Activated T-helper 1 cell treated with Interleukin-2 at 50 U/mL for 16 hours (primary cell): ENCODE data around the gene G6PD.
"Not testable (repeated sequence)": the region's sequence is repeated elsewhere in the genome, so short reads cannot be mapped to it uniquely, and the experiment has no call there.

ENCODE experiments used
- DNase-seq: peaks from one replicate; pipeline ENCODE4 v3.0.0-alpha.2; 2020; ENCODE audit warnings: low read depth

Gene G6PD

DNA sequence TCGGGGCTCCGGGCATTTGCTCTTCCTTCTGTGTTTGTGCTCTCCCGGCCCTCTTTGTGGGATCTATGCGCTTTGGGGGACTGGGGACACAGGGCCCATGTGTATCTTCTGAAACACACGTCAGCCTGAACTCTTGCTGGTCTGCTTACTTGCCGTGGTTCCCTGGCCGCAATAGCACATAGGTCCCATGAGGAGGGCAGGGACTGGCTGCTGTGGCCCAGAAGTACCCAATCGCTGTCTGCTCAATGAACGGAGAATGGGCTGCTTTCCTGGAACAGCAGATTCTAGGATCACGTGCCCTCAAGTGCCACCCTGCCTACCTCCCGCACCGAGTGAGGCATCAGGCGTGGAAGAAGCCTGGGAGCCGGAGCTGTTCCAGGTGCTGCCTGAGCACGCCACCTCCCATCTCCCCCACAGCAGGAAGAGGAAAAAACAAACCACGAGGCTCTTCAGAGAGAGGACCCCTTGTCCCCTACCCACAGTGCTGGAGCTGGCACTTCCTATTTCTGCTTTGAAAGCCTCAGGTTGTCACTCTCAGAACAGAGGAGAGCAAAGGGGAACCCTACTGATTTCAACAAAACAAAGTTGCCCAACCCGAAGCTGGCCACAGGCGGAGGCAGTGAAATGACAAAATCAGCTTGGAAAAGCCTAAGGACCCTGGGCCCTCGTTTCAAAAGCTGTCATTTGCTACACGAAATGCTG lies 3.8 kb downstream of the G6PD start:
- DNase-seq = no peak

DNA sequence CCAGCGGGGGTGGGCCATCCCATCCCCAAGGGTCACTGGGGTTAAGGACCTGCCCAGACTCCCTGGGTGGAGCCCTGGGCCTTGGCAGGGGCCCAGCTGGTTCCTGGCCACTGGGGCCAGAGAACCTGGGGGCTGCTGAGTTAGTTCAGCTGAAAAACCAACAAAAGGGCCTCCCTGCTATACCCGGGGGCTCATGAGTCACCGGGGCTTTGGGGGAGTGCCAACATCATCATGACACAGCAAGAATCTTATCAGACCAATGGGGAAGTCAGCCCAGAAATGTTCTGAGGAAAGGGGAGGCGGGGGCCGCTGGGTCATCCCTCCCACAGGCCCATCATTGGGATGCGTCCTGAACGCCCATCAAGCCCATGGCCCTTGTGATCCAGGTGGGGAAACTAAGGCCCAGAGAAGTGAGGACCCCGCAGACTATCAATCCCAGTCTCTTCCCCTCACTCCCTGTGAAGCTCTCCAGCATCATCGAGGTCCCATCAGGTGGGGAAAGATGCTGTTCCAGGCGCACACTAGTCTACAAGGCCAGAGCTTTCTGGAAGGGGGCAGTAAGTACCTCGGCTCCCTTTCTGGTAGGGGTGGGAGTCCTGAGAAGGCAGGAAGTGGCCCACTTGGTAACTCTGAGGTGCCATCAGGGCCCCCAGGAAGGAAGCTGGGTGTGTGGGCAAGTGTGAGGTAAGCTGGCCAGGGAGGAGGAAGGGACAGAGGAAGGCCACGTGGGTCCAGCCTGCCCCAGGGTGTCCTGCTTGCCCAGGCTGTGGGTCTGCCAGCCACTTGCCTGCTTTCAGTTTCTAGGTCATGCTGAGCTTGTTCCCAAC lies 4.5 kb downstream of the G6PD start:
- no peak for DNase-seq

- no peak for DNase-seq
Measured at GRCh38 chrX:154541589-154541895, 5.1 kb downstream of the G6PD start.

DNA sequence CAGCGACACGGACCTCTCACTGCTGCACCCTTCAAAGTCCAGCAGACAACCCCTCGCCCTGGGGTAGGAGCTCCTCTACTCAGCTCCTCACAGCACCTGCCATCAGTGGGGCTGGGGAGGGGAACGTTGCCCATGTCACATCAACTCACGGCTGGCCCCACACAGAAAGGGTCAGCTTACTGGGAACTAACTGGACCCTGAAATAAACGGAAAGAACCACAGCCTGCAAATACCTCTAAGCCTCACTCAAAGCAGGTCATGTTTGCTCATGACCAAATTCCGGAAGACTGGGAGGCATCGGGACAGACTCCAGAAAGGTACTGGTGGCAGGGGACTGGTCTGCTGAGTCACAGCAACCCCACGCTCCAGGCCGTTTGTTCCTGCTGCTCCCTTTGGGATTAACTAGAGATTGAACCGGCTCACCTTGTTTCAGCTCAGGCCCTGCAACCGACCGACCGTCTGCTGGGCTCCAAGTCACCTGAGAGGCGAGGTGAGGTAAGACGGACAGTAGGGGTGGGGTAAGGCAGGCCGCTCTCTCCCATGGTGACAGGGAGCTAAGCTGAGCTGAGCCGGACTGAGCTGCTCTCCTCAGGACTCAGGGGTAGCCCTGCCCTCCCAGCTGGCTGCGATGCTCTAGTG lies 5.6 kb downstream of the G6PD start:
- DNase-seq = no peak

DNA sequence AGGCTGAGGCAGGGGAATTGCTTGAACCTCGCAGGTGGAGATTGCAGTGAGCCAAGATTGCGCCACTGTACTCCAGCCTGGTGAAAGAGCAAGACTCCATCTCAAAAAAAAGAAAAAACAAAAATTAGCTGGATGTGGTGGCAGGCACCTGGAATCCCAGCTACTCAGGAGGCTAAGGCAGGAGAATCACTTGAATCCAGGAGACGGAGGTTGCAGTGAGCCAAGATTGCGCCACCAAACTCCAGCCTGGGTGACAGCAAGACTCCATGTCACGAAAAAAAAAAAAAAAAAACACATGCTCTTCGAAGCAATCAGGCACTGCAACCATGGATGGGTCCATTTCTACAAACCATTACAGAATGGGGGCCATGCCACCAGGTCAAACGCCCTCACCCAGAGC lies 6.3 kb downstream of the G6PD start:
- DNase-seq = not testable (repeated sequence)

- DNase-seq = no peak
Measured at GRCh38 chrX:154539077-154539476, 7.6 kb downstream of the G6PD start.

DNA sequence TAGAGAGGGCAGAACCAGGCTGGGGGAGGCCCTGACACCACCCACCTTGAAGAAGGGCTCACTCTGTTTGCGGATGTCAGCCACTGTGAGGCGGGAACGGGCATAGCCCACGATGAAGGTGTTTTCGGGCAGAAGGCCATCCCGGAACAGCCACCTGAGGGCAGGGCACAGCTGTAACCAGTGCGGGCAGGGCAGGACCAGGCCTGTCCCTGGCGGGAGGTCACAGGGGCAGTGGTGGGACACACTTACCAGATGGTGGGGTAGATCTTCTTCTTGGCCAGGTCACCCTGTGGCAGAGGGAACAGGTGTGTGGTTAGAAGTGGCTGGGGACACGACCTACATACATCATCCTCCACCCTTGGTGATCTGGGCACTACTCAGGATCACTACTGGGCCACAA lies 10.8 kb downstream of the G6PD start:
- no peak for DNase-seq

DNA sequence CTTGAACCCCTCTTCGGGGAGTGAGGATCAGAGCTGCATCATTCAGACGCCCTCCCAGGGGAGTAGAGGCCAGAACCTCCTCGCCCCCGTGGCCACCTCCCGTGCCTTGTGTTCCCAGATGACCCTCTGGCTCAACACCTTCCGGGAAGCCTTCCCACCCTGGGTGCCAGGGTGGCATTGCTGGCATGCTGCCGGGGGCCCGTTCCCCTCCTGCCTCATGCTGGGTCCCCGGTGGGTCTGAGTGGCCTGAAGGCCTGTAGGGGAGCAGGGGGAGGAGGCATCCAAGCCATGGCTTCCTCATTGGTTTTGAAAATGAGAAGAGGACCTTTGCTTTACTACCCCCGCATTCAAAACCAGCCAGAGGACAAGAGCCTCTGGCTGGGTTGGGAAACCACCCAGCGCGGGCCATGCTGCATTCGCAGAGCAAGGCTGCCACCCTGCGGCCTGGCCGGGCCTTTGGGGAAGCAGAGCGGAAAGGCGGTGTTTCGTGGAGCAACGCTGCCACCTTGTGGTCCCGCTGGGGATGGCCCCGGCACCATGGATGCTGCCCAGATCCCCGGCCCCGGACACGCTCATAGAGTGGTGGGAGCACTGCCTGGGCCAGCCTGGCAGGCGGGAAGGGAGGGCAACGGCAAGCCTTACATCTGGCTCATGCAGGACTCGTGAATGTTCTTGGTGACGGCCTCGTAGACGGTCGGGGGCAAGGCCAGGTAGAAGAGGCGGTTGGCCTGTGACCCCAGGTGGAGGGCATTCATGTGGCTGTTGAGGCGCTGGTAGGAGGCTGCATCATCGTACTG lies 11.9 kb downstream of the G6PD start:
- peak; percentile 85 for DNase-seq

GRCh38 chrX:154532690-154533089 lies 14.0 kb downstream of the G6PD start:
- no peak for DNase-seq

- DNase-seq = no peak
Measured at GRCh38 chrX:154531626-154532025, 15.0 kb downstream of the G6PD start.

DNA sequence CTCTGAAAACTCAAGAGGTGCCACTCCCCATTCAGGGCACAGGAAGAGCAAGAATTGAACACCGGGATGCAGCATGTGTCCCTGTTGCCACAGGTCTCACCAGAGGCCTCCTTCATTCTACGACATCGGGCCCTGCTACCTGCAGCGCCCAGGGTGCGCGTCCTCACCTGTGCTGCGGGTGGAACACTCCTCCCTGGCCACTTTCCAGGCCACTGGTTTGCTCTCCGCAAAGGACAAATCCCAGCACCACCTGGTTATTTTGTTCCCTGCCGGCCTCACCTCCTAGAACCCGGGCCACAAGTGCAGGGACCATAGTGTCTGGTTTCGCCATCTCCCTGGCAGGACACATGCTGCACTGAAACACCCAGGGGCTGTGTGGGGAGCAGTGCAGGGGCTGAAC lies 16.4 kb downstream of the G6PD start:
- DNase-seq = no peak

DNA sequence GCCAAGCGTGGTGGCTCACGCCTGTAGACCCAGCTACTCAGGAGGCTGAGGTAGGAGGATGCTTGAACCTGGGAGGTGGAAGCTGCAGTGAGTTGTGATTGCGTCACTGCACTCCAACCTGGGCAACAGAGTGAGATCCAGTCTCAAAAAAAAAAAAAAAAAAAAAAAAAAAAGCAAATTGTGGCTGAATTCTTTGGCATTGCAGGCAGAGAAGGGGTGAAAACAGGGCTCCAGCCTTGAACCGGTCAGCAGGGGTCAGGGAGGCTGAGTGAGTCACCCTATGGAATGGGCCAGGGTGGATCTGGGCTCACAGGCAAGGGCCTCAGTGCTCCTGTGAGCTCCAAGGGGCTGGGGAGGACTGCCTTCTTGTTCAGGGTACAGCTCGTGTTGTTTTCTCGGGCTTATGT lies 17.4 kb downstream of the G6PD start:
- DNase-seq = no peak

GRCh38 chrX:154526901-154527675 lies 19.6 kb downstream of the G6PD start:
- peak; percentile 27 for DNase-seq

DNA sequence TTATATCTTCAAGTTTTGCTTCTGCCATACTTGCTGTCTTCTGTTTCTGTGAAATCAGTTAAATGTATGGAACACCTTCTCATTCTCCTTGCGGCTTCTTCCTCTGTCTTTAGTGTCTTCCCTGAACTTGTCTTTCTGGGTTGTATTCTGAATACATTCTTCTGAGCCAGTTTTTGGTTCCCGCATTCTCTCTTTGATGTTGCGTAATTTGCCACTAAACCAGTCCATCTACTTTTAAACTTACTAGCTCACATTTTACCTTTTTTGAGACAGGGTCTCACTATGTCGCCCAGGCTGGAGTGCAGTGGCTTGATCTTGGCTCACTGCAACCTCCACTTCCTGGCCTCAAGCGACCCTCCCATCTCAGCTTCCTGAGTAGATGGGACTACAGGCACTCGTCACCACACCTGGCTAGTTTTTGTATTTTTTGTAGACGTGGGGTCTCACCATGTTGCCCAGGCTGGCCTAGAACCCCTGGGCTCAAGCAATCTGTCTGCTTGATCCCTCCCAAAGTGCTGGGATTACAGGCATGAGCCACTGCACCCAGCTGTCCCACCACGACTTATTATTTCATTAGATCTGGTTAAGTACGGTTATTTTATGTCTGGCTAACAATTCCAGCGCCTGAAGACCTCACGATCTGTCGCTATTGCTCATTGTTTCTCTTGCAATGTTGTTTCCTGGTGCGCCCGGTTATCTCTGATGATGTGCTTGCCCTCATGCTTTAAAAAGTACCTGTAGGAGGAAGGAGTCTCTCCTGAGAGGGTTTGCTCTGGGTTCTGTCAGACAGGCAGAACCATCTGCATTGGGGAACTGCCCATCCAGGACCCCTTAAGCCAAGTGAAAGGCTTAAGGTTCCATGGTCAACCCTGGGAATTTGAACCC lies 20.8 kb downstream of the G6PD start:
- no peak for DNase-seq

- DNase-seq = no peak
Measured at GRCh38 chrX:154519389-154519788, 27.3 kb downstream of the G6PD start.

- no peak for DNase-seq
Measured at GRCh38 chrX:154517101-154517781, 29.4 kb downstream of the G6PD start.

DNA sequence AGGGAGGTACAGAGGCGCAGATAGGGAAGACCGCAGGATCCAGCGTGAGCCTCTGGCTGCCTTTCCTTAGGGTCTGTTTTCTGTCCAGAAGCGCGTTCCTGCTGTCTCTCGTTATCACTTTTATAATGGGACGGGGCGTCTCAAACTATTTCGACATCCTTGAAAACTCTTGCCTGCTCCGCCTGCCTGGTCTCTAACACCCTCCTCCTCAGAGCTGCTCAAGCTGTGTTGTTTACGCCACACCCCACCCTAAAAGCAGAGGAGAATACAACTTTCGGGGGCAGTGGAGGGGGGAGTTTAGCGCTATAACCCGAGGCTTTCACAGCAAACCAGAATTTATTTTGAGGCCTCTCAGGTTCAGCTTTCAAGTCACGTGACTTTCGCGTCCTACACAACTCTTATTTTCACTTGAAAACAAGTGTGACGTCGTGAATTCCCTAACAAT lies 30.0 kb downstream of the G6PD start:
- no peak for DNase-seq

GRCh38 chrX:154515966-154516655 lies 30.5 kb downstream of the G6PD start, which contains the start of gene FAM3A:
FAM3A (minus strand) TSS chrX:154516232; CDS start chrX:154515772, 460 bp downstream.
- peak; percentile 88 for DNase-seq
